ENCODE results near the gene AMY1A.
"Not testable (repeated sequence)": the region's sequence is repeated elsewhere in the genome, so short reads cannot be mapped to it uniquely, and the experiment has no call there.

- not testable (repeated sequence) for TF ChIP-seq POLR2A (IDR thresholded peaks at IDR 0.05); CTCF (IDR thresholded peaks at IDR 0.05 in 4 of 5, conservative IDR thresholded peaks at IDR 0.05 in 1 of 5)
Measured at GRCh38 chr1:103650889-103651288, 4.7 kb upstream of the AMY1A start.

All from gastrocnemius medialis (tissue), 4 donors.